ENCODE data around the gene NME3.

DNA sequence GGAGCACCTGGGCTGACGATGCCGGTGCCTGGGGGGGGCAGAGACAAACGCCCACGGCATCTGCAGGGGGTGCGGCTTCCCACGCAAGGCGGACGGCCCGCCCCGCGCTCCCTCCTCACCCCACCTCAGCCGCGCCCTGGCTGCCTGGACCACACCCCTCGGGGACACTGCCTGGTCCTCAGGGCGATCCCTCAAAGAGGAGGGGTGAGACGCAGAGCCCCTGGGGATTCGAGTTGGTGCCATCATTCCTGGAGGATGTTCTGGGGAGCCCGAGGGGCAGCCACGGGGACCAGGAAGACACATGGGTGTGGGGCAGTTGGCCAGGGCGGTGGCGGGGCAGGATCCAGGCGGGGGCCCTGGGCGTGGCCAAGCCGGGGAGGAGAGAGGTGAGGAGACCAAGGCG, 18.3 kb upstream of the NME3 start:
- TF ChIP-seq, protein P1, sequence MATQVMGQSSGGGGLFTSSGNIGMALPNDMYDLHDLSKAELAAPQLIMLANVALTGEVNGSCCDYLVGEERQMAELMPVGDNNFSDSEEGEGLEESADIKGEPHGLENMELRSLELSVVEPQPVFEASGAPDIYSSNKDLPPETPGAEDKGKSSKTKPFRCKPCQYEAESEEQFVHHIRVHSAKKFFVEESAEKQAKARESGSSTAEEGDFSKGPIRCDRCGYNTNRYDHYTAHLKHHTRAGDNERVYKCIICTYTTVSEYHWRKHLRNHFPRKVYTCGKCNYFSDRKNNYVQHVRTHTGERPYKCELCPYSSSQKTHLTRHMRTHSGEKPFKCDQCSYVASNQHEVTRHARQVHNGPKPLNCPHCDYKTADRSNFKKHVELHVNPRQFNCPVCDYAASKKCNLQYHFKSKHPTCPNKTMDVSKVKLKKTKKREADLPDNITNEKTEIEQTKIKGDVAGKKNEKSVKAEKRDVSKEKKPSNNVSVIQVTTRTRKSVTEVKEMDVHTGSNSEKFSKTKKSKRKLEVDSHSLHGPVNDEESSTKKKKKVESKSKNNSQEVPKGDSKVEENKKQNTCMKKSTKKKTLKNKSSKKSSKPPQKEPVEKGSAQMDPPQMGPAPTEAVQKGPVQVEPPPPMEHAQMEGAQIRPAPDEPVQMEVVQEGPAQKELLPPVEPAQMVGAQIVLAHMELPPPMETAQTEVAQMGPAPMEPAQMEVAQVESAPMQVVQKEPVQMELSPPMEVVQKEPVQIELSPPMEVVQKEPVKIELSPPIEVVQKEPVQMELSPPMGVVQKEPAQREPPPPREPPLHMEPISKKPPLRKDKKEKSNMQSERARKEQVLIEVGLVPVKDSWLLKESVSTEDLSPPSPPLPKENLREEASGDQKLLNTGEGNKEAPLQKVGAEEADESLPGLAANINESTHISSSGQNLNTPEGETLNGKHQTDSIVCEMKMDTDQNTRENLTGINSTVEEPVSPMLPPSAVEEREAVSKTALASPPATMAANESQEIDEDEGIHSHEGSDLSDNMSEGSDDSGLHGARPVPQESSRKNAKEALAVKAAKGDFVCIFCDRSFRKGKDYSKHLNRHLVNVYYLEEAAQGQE (IDR thresholded peaks at IDR 0.05): no peak
- TF ChIP-seq, protein P2, sequence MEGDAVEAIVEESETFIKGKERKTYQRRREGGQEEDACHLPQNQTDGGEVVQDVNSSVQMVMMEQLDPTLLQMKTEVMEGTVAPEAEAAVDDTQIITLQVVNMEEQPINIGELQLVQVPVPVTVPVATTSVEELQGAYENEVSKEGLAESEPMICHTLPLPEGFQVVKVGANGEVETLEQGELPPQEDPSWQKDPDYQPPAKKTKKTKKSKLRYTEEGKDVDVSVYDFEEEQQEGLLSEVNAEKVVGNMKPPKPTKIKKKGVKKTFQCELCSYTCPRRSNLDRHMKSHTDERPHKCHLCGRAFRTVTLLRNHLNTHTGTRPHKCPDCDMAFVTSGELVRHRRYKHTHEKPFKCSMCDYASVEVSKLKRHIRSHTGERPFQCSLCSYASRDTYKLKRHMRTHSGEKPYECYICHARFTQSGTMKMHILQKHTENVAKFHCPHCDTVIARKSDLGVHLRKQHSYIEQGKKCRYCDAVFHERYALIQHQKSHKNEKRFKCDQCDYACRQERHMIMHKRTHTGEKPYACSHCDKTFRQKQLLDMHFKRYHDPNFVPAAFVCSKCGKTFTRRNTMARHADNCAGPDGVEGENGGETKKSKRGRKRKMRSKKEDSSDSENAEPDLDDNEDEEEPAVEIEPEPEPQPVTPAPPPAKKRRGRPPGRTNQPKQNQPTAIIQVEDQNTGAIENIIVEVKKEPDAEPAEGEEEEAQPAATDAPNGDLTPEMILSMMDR (IDR thresholded peaks at IDR 0.05; ENCODE audit: low read depth, low read length, missing input control): no peak
- TF ChIP-seq RAD21 (IDR thresholded peaks at IDR 0.05) (no peak), RXRA (IDR thresholded peaks at IDR 0.05) (no peak), MAX (IDR thresholded peaks at IDR 0.05) (no peak), TAF1 (conservative IDR thresholded peaks at IDR 0.05) (no peak)
